Measurements from ENCODE around the gene KCTD3. TPM values are rescaled to one million over a fixed set of nuclear protein-coding genes. Genes with fewer than 3 reads are reported as not detected.

Gene KCTD3
- total RNA-seq, 1 experiment from 2014 or later, result 34.7 TPM

DNA sequence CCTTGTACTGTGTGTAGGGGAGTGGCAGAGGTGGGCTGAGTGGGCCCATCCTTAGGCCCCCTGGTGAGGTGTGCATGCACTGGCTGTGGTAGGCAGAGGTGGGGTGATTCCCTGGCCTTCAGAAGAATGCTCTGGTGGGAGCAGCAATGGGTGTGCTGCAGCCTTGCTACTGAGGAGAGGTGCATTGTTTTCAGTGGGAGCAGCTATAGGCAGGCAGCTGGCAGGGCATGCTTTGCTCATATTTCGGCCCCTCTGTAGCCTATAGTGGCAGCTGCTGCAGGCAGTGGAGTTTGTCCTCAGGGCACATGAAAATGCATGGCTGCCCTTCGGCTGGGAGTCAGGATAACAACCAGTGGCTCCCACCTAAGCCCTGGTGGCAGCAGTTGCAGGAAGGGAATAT lies 10.1 kb upstream of the KCTD3 start:
- no peak overlapping the region for H3K4me3 ChIP-seq (ENCODE audit: low read depth in 2 of 2, low read length in 2 of 2)
- no peaks in the 10 kb centered on the region for H3K4me1 ChIP-seq (ENCODE audit: control insufficient read depth, insufficient read depth, low read length)
- H3K36me3 ChIP-seq (ENCODE audit: control insufficient read depth, insufficient read depth, low read length), result no peaks in the 10 kb centered on the region
- BruUV-seq (replicated peaks), result no TSS peak
- no peaks in the 10 kb centered on the region; the same call in 1 of the 2 replicates for H3K27me3 ChIP-seq (ENCODE audit: control insufficient read depth, insufficient read depth, low read length)
- peaks cover 7% of the 10 kb centered on the region; the same call in 1 of the 2 replicates for H3K9me3 ChIP-seq (ENCODE audit: control insufficient read depth, insufficient read depth, low read depth, low read length)
- H3K27ac ChIP-seq (ENCODE audit: low read length), result no peak overlapping the region
- in situ Hi-C loops (cut with HindIII; ENCODE audit: low pct_unique_long_range_greater_than_20kb, low sequenced_read_pairs), result no loop called here
- CTCF ChIA-PET, result interaction anchor here (0.6 kb wide), 1 partner anchor 13 kb away, joined by 8 read pairs; no protein-coding TSS in a partner anchor
- ATAC-seq (peak; percentile 42; the same call in 1 of the 2 replicates), DNase-seq (ENCODE audit: low read depth, low spot score) (no peak)
- POLR2A ChIA-PET, result interaction anchor here (0.7 kb wide), 1 partner anchor 911 kb away, joined by 3 read pairs; no protein-coding TSS in a partner anchor
- intact Hi-C loops (cut with micrococcal nuclease; ENCODE audit: unreplicated experiment), result loop anchor here (2.0 kb wide), 1 partner anchor 72 kb away; no protein-coding TSS in a partner anchor
- TF ChIP-seq POLR2AphosphoS5 (IDR thresholded peaks at IDR 0.05; ENCODE audit: low read depth, low read length) (no peak), TCF7L2 (IDR thresholded peaks at IDR 0.05; ENCODE audit: low read depth, low read length) (no peak), SIN3A (IDR thresholded peaks at IDR 0.05; ENCODE audit: borderline replicate concordance, insufficient read depth, low read depth, low read length) (no peak)
- TF ChIP-seq, protein P1, sequence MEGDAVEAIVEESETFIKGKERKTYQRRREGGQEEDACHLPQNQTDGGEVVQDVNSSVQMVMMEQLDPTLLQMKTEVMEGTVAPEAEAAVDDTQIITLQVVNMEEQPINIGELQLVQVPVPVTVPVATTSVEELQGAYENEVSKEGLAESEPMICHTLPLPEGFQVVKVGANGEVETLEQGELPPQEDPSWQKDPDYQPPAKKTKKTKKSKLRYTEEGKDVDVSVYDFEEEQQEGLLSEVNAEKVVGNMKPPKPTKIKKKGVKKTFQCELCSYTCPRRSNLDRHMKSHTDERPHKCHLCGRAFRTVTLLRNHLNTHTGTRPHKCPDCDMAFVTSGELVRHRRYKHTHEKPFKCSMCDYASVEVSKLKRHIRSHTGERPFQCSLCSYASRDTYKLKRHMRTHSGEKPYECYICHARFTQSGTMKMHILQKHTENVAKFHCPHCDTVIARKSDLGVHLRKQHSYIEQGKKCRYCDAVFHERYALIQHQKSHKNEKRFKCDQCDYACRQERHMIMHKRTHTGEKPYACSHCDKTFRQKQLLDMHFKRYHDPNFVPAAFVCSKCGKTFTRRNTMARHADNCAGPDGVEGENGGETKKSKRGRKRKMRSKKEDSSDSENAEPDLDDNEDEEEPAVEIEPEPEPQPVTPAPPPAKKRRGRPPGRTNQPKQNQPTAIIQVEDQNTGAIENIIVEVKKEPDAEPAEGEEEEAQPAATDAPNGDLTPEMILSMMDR (IDR thresholded peaks at IDR 0.05), result no peak
- TF ChIP-seq, protein P2, sequence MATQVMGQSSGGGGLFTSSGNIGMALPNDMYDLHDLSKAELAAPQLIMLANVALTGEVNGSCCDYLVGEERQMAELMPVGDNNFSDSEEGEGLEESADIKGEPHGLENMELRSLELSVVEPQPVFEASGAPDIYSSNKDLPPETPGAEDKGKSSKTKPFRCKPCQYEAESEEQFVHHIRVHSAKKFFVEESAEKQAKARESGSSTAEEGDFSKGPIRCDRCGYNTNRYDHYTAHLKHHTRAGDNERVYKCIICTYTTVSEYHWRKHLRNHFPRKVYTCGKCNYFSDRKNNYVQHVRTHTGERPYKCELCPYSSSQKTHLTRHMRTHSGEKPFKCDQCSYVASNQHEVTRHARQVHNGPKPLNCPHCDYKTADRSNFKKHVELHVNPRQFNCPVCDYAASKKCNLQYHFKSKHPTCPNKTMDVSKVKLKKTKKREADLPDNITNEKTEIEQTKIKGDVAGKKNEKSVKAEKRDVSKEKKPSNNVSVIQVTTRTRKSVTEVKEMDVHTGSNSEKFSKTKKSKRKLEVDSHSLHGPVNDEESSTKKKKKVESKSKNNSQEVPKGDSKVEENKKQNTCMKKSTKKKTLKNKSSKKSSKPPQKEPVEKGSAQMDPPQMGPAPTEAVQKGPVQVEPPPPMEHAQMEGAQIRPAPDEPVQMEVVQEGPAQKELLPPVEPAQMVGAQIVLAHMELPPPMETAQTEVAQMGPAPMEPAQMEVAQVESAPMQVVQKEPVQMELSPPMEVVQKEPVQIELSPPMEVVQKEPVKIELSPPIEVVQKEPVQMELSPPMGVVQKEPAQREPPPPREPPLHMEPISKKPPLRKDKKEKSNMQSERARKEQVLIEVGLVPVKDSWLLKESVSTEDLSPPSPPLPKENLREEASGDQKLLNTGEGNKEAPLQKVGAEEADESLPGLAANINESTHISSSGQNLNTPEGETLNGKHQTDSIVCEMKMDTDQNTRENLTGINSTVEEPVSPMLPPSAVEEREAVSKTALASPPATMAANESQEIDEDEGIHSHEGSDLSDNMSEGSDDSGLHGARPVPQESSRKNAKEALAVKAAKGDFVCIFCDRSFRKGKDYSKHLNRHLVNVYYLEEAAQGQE (IDR thresholded peaks at IDR 0.05; ENCODE audit: insufficient read depth in 1 of 2, low read depth in 2 of 2, low read length in 1 of 2), result no peak

DNA sequence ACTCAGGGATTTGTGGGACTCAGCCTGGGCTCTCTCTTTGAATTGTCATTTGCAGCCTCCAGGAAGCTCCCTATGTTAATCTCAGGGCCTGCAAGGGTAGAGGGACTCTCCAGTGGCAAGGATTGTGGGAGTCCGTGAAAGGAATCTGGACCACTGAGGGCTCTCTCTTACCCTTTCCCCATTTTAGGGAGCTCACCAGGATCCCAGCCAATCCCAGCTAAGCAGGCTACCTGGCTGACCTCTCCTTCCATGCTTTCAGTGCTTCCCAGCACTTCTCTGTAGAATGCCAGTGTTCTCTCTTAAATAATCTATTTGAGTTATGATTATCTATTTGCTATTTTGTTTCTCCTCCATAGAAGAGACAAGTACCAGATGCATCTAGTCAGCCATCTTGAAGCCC lies 9.6 kb upstream of the KCTD3 start:
- peaks cover 7% of the 10 kb centered on the region; the same call in 1 of the 2 replicates for H3K9me3 ChIP-seq (ENCODE audit: control insufficient read depth, insufficient read depth, low read depth, low read length)
- H3K27me3 ChIP-seq (ENCODE audit: control insufficient read depth, insufficient read depth, low read length), result no peaks in the 10 kb centered on the region; the same call in 1 of the 2 replicates
- BruUV-seq (replicated peaks), result no TSS peak
- ATAC-seq, result no peak
- no peak overlapping the region for H3K4me3 ChIP-seq (ENCODE audit: low read depth in 2 of 2, low read length in 2 of 2)
- CTCF ChIA-PET, result interaction anchor here (0.6 kb wide), 1 partner anchor 12 kb away, joined by 8 read pairs; no protein-coding TSS in a partner anchor
- H3K27ac ChIP-seq (ENCODE audit: low read length), result no peak overlapping the region
- no peaks in the 10 kb centered on the region for H3K4me1 ChIP-seq (ENCODE audit: control insufficient read depth, insufficient read depth, low read length)
- TF ChIP-seq SIN3A (IDR thresholded peaks at IDR 0.05; ENCODE audit: borderline replicate concordance, insufficient read depth, low read depth, low read length) (no peak), TCF7L2 (IDR thresholded peaks at IDR 0.05; ENCODE audit: low read depth, low read length) (no peak), POLR2AphosphoS5 (IDR thresholded peaks at IDR 0.05; ENCODE audit: low read depth, low read length) (no peak)
- TF ChIP-seq, protein P1 (IDR thresholded peaks at IDR 0.05), result no peak
- TF ChIP-seq, protein P2 (IDR thresholded peaks at IDR 0.05; ENCODE audit: insufficient read depth in 1 of 2, low read depth in 2 of 2, low read length in 1 of 2), result no peak
- in situ Hi-C loops (cut with HindIII; ENCODE audit: low pct_unique_long_range_greater_than_20kb, low sequenced_read_pairs), result no loop called here
- DNase-seq (ENCODE audit: low read depth, low spot score), result no peak
- H3K36me3 ChIP-seq (ENCODE audit: control insufficient read depth, insufficient read depth, low read length), result no peaks in the 10 kb centered on the region
- intact Hi-C loops (cut with micrococcal nuclease; ENCODE audit: unreplicated experiment), result loop anchor here (2.0 kb wide), 1 partner anchor 73 kb away; no protein-coding TSS in a partner anchor
- POLR2A ChIA-PET, result no interaction called here
